Measurements from ENCODE around the gene SYK.
"Not testable (repeated sequence)": the region's sequence is repeated elsewhere in the genome, so short reads cannot be mapped to it uniquely, and the experiment has no call there.

SYK gene

DNA sequence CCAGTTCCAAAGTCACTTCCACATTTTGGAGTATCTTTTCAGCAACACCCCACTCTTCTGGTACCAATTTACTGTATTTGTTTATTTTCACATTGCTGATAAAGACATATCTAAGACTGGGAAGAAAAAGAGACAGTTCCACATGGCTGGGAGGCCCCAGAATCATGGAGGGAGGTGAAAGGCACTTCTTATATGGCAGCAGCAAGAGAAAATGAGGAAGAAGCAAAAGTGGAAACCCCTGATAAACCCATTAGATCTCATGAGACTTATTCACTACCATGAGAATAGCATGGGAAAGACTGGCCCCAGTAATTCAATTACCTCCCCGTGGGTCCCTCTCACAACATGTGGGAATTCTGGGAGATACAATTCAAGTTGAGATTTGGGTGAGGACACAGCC lies 19.6 kb downstream of the SYK start:
- H3K79me2 ChIP-seq (ENCODE audit: insufficient read depth, low read length); H2AFZ ChIP-seq (ENCODE audit: low read depth, low read length); H4K20me1 ChIP-seq (ENCODE audit: insufficient read depth, low read length); H3K27ac ChIP-seq (ENCODE audit: low read length); H3K36me3 ChIP-seq (ENCODE audit: insufficient read depth, low read length); H3K9me3 ChIP-seq (ENCODE audit: insufficient read depth, low read length, severe bottlenecking); H3K4me1 ChIP-seq (ENCODE audit: insufficient read depth, low read length); H3K9ac ChIP-seq (ENCODE audit: low read depth, low read length); H3K27me3 ChIP-seq (ENCODE audit: insufficient read depth, low read length, poor library complexity); ATAC-seq (ENCODE audit: insufficient read depth, low read depth); H3K4me3 ChIP-seq (ENCODE audit: low read depth in 1 of 2, low read length in 2 of 2); H3K4me2 ChIP-seq (ENCODE audit: insufficient read depth, low read length); DNase-seq: not testable (repeated sequence)

DNA sequence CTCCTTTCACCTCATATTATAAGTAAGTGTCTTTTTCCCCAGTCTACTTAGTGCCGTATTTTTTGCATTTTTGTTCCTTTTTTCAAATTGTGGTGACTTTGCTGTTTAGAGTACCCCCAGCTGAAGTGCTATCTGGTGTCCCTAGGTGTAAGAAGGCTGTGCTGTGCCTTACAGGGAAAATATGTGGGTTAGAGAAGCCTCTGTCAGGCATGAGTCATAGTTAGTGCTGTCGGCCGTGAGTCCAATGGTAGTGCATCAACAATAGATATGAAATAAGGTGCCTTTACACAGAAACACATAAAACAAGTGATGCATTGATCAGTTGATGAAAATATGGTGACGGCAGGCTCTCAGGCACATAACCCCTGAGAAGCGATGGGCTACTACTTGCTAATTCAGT lies 20.1 kb downstream of the SYK start:
- no peak for TF ChIP-seq EZH2 (IDR thresholded peaks at IDR 0.05; ENCODE audit: borderline replicate concordance, low read depth, low read length, severe bottlenecking)
- TF ChIP-seq, protein P1, sequence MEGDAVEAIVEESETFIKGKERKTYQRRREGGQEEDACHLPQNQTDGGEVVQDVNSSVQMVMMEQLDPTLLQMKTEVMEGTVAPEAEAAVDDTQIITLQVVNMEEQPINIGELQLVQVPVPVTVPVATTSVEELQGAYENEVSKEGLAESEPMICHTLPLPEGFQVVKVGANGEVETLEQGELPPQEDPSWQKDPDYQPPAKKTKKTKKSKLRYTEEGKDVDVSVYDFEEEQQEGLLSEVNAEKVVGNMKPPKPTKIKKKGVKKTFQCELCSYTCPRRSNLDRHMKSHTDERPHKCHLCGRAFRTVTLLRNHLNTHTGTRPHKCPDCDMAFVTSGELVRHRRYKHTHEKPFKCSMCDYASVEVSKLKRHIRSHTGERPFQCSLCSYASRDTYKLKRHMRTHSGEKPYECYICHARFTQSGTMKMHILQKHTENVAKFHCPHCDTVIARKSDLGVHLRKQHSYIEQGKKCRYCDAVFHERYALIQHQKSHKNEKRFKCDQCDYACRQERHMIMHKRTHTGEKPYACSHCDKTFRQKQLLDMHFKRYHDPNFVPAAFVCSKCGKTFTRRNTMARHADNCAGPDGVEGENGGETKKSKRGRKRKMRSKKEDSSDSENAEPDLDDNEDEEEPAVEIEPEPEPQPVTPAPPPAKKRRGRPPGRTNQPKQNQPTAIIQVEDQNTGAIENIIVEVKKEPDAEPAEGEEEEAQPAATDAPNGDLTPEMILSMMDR (IDR thresholded peaks at IDR 0.05; ENCODE audit: borderline replicate concordance, extremely low read depth, low read length, poor library complexity, severe bottlenecking), result no peak

DNA sequence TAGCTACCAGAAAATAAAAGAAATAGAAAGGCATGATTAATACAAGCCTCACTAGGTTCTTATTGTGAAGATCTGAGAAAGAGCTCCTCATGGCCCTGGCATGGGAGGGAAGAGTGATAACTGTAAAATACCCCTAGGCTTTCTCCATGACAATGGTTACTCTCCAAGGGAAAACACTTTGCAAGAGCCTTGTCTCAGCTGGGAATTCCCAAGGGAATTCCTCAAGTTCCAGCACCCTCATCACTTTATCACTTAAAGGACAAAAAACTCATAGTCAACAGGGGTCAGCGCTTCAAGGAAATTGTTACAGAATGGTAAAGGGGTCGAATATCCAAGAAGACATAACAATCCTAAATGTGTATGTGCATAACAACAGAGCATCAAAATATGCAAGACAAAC lies 21.2 kb downstream of the SYK start:
- Histone ChIP-seq H3K27ac (ENCODE audit: low read length) (no peak overlapping the region), H2AFZ (ENCODE audit: low read depth, low read length) (no peak overlapping the region), H3K4me2 (ENCODE audit: insufficient read depth, low read length) (no peak overlapping the region), H4K20me1 (ENCODE audit: insufficient read depth, low read length) (no peaks in the 10 kb centered on the region), H3K4me3 (ENCODE audit: low read depth in 1 of 2, low read length in 2 of 2) (no peak overlapping the region), H3K4me1 (ENCODE audit: insufficient read depth, low read length) (no peaks in the 10 kb centered on the region), H3K79me2 (ENCODE audit: insufficient read depth, low read length) (no peaks in the 10 kb centered on the region), H3K36me3 (ENCODE audit: insufficient read depth, low read length) (no peaks in the 10 kb centered on the region), H3K9me3 (ENCODE audit: insufficient read depth, low read length, severe bottlenecking) (peaks cover 2% of the 10 kb centered on the region), H3K27me3 (ENCODE audit: insufficient read depth, low read length, poor library complexity) (peaks cover 9% of the 10 kb centered on the region), H3K9ac (ENCODE audit: low read depth, low read length) (no peak overlapping the region)
- no peak for ATAC-seq (ENCODE audit: insufficient read depth, low read depth)
- TF ChIP-seq EZH2 (IDR thresholded peaks at IDR 0.05; ENCODE audit: borderline replicate concordance, low read depth, low read length, severe bottlenecking), result no peak
- TF ChIP-seq, protein P1 (IDR thresholded peaks at IDR 0.05; ENCODE audit: borderline replicate concordance, extremely low read depth, low read length, poor library complexity, severe bottlenecking), result no peak
- no peak for DNase-seq

More for the DNA sequence above, 20.1 kb downstream of the SYK start:
- Histone ChIP-seq H4K20me1 (ENCODE audit: insufficient read depth, low read length) (no peaks in the 10 kb centered on the region), H3K4me3 (ENCODE audit: low read depth in 1 of 2, low read length in 2 of 2) (no peak overlapping the region), H3K9me3 (ENCODE audit: insufficient read depth, low read length, severe bottlenecking) (peaks cover 2% of the 10 kb centered on the region), H3K4me2 (ENCODE audit: insufficient read depth, low read length) (no peak overlapping the region), H3K27me3 (ENCODE audit: insufficient read depth, low read length, poor library complexity) (peaks cover 3% of the 10 kb centered on the region), H3K4me1 (ENCODE audit: insufficient read depth, low read length) (no peaks in the 10 kb centered on the region), H3K27ac (ENCODE audit: low read length) (no peak overlapping the region), H3K36me3 (ENCODE audit: insufficient read depth, low read length) (no peaks in the 10 kb centered on the region), H2AFZ (ENCODE audit: low read depth, low read length) (no peak overlapping the region), H3K79me2 (ENCODE audit: insufficient read depth, low read length) (no peaks in the 10 kb centered on the region), H3K9ac (ENCODE audit: low read depth, low read length) (no peak overlapping the region)
- no peak for ATAC-seq (ENCODE audit: insufficient read depth, low read depth)
- no peak for DNase-seq

DNA sequence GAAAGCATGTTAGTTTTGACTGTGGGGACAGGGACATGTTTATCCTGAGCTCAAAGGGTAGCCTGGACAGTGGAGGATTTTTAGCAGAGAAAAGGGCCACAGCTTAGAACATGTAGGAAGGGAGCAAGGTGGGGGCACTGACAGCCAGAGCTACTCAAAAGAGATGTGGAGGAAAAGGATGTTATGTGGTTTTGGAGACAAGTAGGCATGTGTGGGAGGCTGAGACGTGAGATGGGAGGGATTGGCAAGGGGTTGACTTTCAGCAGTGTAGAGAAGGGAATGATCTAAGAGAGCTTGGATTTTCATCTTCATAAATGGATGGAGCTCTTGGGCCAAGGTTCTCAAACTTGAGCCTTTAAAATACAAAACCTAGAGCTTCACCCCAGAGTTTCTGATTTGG lies 24.0 kb downstream of the SYK start:
- Histone ChIP-seq H3K4me1 (ENCODE audit: insufficient read depth, low read length) (no peaks in the 10 kb centered on the region), H3K36me3 (ENCODE audit: insufficient read depth, low read length) (no peaks in the 10 kb centered on the region), H3K9ac (ENCODE audit: low read depth, low read length) (no peak overlapping the region), H3K9me3 (ENCODE audit: insufficient read depth, low read length, severe bottlenecking) (peaks cover 2% of the 10 kb centered on the region), H2AFZ (ENCODE audit: low read depth, low read length) (no peak overlapping the region), H3K27ac (ENCODE audit: low read length) (no peak overlapping the region), H3K4me3 (ENCODE audit: low read depth in 1 of 2, low read length in 2 of 2) (no peak overlapping the region), H3K79me2 (ENCODE audit: insufficient read depth, low read length) (no peaks in the 10 kb centered on the region), H3K27me3 (ENCODE audit: insufficient read depth, low read length, poor library complexity) (peaks cover 9% of the 10 kb centered on the region), H4K20me1 (ENCODE audit: insufficient read depth, low read length) (no peaks in the 10 kb centered on the region), H3K4me2 (ENCODE audit: insufficient read depth, low read length) (no peak overlapping the region)
- ATAC-seq (ENCODE audit: insufficient read depth, low read depth), result no peak
- DNase-seq, result no peak
- TF ChIP-seq, protein P1 (IDR thresholded peaks at IDR 0.05; ENCODE audit: borderline replicate concordance, extremely low read depth, low read length, poor library complexity, severe bottlenecking), result no peak
- no peak for TF ChIP-seq EZH2 (IDR thresholded peaks at IDR 0.05; ENCODE audit: borderline replicate concordance, low read depth, low read length, severe bottlenecking)

All from DND-41 (cell line).